ENCODE data around the gene IRF7.

IRF7 gene

DNA sequence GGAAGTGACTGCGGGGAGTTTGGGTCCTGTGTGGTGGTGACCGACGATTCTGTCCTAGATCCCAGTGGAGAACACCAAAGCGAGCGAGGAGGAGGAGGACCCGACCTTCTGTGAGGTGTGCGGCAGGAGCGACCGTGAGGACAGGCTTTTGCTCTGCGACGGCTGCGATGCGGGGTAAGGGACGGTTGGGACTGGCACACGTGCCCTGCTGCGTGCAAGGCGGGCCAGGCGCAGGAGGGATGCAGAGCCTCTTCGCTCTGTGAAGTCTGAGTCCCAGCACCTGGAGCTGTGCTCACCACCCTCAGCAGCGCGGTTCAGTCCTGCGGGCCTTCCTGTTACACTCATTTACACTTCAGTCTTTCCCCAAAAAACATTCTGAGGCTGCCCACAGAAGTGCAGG is 23.2 kb downstream of the IRF7 start:
- TF ChIP-seq FOXM1 (IDR thresholded peaks at IDR 0.05; ENCODE audit: borderline replicate concordance, low read depth) (no peak), TCF12 (IDR thresholded peaks at IDR 0.05; ENCODE audit: low read depth) (no peak), RAD21 (IDR thresholded peaks at IDR 0.05; ENCODE audit: low read depth) (no peak), YY1 (IDR thresholded peaks at IDR 0.05; ENCODE audit: low read depth) (no peak)
- TF ChIP-seq, protein P1, sequence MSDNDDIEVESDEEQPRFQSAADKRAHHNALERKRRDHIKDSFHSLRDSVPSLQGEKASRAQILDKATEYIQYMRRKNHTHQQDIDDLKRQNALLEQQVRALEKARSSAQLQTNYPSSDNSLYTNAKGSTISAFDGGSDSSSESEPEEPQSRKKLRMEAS (IDR thresholded peaks at IDR 0.05): no peak

DNA sequence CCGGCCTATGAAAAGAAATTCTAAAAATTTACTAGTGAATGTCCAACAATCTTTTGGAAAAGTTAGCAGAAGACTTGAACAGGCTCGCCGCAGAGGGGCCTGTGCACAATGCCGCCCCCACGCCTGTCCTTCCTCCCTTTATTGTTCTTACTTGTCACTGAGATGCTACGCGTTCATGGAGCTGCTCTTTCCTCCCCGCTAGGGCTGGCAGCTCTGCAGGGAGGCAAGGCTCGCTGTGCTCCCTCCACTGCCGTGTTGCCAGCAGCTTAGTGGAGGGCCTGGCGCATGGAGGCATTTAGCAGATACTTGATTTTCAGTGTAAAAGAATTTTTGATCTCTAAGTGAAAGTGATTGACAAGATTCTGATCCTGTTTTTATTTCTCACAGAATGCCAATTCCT is 24.8 kb downstream of the IRF7 start:
- TF ChIP-seq CREB1 (IDR thresholded peaks at IDR 0.05; ENCODE audit: low read depth): no peak
- TF ChIP-seq RAD21 (IDR thresholded peaks at IDR 0.05; ENCODE audit: low read depth): no peak
- TF ChIP-seq, protein P2, sequence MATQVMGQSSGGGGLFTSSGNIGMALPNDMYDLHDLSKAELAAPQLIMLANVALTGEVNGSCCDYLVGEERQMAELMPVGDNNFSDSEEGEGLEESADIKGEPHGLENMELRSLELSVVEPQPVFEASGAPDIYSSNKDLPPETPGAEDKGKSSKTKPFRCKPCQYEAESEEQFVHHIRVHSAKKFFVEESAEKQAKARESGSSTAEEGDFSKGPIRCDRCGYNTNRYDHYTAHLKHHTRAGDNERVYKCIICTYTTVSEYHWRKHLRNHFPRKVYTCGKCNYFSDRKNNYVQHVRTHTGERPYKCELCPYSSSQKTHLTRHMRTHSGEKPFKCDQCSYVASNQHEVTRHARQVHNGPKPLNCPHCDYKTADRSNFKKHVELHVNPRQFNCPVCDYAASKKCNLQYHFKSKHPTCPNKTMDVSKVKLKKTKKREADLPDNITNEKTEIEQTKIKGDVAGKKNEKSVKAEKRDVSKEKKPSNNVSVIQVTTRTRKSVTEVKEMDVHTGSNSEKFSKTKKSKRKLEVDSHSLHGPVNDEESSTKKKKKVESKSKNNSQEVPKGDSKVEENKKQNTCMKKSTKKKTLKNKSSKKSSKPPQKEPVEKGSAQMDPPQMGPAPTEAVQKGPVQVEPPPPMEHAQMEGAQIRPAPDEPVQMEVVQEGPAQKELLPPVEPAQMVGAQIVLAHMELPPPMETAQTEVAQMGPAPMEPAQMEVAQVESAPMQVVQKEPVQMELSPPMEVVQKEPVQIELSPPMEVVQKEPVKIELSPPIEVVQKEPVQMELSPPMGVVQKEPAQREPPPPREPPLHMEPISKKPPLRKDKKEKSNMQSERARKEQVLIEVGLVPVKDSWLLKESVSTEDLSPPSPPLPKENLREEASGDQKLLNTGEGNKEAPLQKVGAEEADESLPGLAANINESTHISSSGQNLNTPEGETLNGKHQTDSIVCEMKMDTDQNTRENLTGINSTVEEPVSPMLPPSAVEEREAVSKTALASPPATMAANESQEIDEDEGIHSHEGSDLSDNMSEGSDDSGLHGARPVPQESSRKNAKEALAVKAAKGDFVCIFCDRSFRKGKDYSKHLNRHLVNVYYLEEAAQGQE (IDR thresholded peaks at IDR 0.05; ENCODE audit: low read depth): no peak
- TF ChIP-seq, protein P3, sequence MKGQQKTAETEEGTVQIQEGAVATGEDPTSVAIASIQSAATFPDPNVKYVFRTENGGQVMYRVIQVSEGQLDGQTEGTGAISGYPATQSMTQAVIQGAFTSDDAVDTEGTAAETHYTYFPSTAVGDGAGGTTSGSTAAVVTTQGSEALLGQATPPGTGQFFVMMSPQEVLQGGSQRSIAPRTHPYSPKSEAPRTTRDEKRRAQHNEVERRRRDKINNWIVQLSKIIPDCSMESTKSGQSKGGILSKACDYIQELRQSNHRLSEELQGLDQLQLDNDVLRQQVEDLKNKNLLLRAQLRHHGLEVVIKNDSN (IDR thresholded peaks at IDR 0.05): no peak
- TF ChIP-seq ZBTB7A (IDR thresholded peaks at IDR 0.05; ENCODE audit: low read depth): no peak
- TF ChIP-seq YY1 (IDR thresholded peaks at IDR 0.05; ENCODE audit: low read depth): no peak
- no peak for TF ChIP-seq TAF1 (IDR thresholded peaks at IDR 0.05; ENCODE audit: low read depth)
- TF ChIP-seq TEAD4 (IDR thresholded peaks at IDR 0.05): no peak
- TF ChIP-seq TCF12 (IDR thresholded peaks at IDR 0.05; ENCODE audit: low read depth): no peak
- no peak for TF ChIP-seq EGR1 (IDR thresholded peaks at IDR 0.05)
- no peak for TF ChIP-seq EP300 (IDR thresholded peaks at IDR 0.05; ENCODE audit: borderline replicate concordance)
- no peak for TF ChIP-seq CEBPB (IDR thresholded peaks at IDR 0.05)
- no peak for TF ChIP-seq FOXM1 (IDR thresholded peaks at IDR 0.05; ENCODE audit: borderline replicate concordance, low read depth)
- TF ChIP-seq NFIC (IDR thresholded peaks at IDR 0.05): no peak

DNA sequence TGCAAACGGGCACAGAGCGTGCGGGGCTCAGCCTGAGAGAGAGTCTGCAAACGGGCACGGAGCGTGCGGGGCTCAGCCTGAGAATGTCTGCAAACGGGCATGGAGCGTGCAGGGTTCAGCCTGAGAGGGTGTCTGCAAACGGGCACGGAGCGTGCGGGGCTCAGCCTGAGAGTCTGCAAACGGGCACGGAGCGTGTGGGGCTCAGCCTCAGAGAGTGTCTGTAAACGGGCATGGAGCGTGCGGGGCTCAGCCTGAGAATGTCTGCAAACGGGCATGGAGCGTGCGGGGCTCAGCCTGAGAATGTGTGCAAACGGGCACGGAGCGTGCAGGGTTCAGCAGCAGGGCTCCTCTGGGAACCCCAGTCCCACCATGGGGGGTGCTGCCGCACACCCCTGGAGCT is 26.0 kb downstream of the IRF7 start:
- TF ChIP-seq CREB1 (IDR thresholded peaks at IDR 0.05; ENCODE audit: low read depth) (no peak), TAF1 (IDR thresholded peaks at IDR 0.05; ENCODE audit: low read depth) (no peak)

DNA sequence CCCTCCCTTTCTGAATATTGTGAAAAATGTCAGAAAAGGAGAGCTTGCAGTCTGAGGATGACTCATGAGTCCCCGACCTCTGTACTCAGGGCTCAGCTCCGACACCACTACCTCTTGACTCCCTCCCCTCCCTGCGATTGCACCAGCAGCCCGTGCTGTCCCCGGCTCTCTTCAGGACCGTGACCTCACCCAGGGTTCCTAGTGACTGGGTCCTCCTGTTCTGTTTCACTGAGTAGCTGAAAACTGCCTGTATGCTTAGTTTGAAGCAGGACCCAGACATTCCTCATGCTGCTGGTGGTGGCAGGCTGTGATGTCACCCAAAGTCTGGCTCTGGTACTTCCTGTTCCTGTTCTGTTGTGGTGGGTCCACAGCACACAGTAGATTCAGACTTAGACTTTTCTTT is 27.8 kb downstream of the IRF7 start:
- no peak for TF ChIP-seq FOXM1 (IDR thresholded peaks at IDR 0.05; ENCODE audit: borderline replicate concordance, low read depth)
- TF ChIP-seq CREB1 (IDR thresholded peaks at IDR 0.05; ENCODE audit: low read depth): no peak
- TF ChIP-seq NFIC (IDR thresholded peaks at IDR 0.05): no peak

DNA sequence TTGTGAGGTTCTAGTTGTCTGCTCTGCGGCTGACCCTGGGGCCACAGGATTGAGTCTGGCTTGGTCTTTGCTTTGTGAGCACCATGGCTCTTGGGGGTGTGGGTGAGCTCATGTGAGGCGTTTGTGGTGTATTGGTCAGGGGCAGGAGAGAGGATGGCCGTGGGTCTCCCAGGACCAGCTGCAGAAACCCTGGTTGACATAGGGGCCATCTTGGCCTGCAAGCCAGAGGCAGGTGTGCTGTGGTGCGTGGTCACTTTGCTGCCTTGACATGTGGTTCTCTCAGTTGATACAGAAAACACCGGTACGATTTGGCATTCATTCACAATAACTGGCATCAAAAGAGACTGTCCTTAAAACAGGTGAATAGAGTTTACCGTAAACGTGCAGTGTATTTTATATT is 28.2 kb downstream of the IRF7 start:
- TF ChIP-seq, protein P1 (IDR thresholded peaks at IDR 0.05): no peak
- TF ChIP-seq, protein P3 (IDR thresholded peaks at IDR 0.05): no peak
- TF ChIP-seq RAD21 (IDR thresholded peaks at IDR 0.05; ENCODE audit: low read depth) (no peak), NFIC (IDR thresholded peaks at IDR 0.05) (no peak), ZBTB7A (IDR thresholded peaks at IDR 0.05; ENCODE audit: low read depth) (no peak)

DNA sequence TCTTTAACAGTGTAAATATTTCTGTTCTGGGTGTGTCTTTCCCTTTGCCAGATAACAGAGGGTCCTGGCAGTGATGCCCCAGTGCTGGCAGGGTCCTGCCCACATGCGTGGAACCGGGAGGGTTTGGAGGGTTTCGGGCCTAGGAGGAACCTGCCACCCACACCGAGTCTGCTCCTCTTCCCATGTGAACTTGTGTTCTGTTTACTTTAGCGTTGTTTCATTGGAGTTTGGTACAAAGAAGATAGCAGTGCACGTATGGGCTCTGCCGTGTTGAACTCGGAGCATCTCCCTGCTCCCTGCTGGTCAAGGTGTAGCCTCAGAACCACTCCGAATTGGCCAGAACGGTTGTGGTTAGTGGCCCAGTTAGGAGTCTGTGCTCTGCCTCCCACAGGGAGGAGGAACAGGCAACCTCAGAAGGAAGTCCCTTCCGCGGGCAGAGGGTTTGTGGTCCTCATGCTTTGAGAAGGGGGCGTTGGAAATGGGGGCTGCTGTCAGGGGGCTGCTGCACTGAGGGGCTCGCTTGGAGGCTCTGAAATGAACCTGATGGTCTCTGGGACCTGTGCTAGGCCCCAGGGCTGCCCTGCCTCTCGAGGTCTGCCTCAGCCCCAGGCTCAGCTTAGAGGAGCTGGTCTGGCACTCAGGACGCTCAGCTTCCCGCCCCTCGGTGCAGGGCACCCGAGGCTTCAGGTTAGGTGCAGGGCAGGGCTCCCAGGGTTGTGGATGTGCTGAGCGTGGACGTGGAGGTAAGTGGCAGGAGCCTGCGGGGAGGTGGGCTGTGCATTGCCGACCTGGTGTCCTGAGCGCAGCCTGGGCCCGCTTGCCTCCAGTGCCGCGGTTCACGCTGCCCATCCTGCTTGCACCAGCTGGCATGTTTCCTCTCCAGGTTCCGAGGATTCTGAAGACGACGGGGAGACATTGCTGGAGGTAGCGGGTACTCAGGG is 29.1 kb downstream of the IRF7 start:
- no peak for TF ChIP-seq FOXM1 (IDR thresholded peaks at IDR 0.05; ENCODE audit: borderline replicate concordance, low read depth)
- no peak for TF ChIP-seq CREB1 (IDR thresholded peaks at IDR 0.05; ENCODE audit: low read depth)
- TF ChIP-seq RAD21 (IDR thresholded peaks at IDR 0.05; ENCODE audit: low read depth): no peak
- TF ChIP-seq, protein P2 (IDR thresholded peaks at IDR 0.05; ENCODE audit: low read depth): no peak
- no peak for TF ChIP-seq CEBPB (IDR thresholded peaks at IDR 0.05)
- TF ChIP-seq TAF1 (IDR thresholded peaks at IDR 0.05; ENCODE audit: low read depth): no peak
- no peak for TF ChIP-seq EP300 (IDR thresholded peaks at IDR 0.05; ENCODE audit: borderline replicate concordance)
- no peak for TF ChIP-seq NFIC (IDR thresholded peaks at IDR 0.05)
- TF ChIP-seq EGR1 (IDR thresholded peaks at IDR 0.05): no peak
- TF ChIP-seq TCF12 (IDR thresholded peaks at IDR 0.05; ENCODE audit: low read depth): no peak
- no peak for TF ChIP-seq YY1 (IDR thresholded peaks at IDR 0.05; ENCODE audit: low read depth)
- TF ChIP-seq, protein P1 (IDR thresholded peaks at IDR 0.05): no peak
